GM12891 (cell line): ENCODE data around the gene ZNF444.

ENCODE experiments used
- POLR2A ChIP-seq: IDR thresholded peaks from 2 replicates; pipeline ENCODE4 v1.6.1; 2011; ENCODE audit warnings: low read depth, low read length, control low read depth
- POLR2AphosphoS5 ChIP-seq: IDR thresholded peaks from 2 replicates; pipeline ENCODE4 v1.6.1; 2011; ENCODE audit warnings: low read depth, low read length, control low read depth
- SPI1 ChIP-seq: IDR thresholded peaks from 2 replicates; pipeline ENCODE4 v1.6.1; 2011; ENCODE audit warnings: low read depth, low read length, control low read depth

DNA sequence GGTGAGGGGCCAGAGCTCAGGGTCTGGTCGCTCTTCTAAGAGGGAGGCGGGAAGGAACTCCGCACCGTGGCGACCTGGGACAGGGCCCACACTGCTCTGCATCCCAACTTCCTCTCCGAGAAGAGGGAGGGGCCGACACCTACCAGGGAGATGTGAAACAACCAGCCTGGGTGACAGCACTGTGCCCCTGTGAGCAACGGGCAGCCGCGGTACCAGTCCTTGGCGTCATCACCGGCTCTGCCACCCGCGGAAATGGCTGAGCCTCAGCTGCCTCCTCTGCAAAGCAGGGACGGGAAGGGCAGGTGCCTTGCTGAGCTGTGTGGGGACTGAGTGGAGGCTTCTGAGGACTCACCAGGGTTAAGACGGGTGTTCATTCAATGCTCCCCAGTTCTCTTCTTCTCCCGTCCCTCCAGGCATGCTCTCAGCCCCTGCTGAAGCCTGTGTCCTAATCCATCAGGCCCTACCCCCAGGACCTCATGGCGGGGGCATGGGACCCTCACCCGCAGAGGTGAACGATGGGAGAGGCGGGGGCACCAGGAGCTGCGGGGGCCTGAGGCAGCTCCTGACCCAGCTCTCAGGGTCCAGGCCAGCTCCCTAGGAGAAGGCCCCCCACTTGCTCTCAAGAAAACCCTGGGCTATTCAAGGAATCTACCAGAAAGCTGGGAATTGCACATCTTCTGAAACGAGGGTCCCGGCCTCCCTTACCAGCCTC lies 29.3 kb upstream of the ZNF444 start:
- TF ChIP-seq POLR2A (no peak), SPI1 (peak; percentile 69), POLR2AphosphoS5 (no peak)
